ENCODE results near the gene RSBN1. TPM values are rescaled to one million over a fixed set of nuclear protein-coding genes. Genes with fewer than 3 reads are reported as not detected.

The RSBN1 gene
- total and polyA plus RNA-seq, 9 of the 15 experiments (the other 6 are each of a cell fraction or from before 2014, with no cell fraction given): 4.5 to 24.3 (median 13.0) TPM

- TF ChIP-seq USF2 (CRISPR knock-in tag; IDR thresholded peaks at IDR 0.05): no peak
- no peak for TF ChIP-seq XRCC3 (IDR thresholded peaks at IDR 0.05)
- no peak for TF ChIP-seq RBM17 (IDR thresholded peaks at IDR 0.05; ENCODE audit: borderline replicate concordance, low read depth, low read length)
These were observed 42.7 kb downstream of the RSBN1 start (continued) for GRCh38 chr1:113769601-113769970.

- no TSS peak for BruUV-seq (replicated peaks)
- Histone ChIP-seq H3K27ac (ENCODE audit: extremely low read depth, low read depth, low read length) (no peak overlapping the region), H3K9ac (ENCODE audit: insufficient read depth in 1 of 2, low read depth in 2 of 2, low read length in 2 of 2) (no peak overlapping the region), H4K20me1 (replicated peaks; ENCODE audit: control insufficient read depth, insufficient read depth, low read length) (no peaks in the 10 kb centered on the region), H3K9me1 (ENCODE audit: control insufficient read depth, insufficient read depth, low read length) (no peaks in the 10 kb centered on the region), H3K36me3 (ENCODE audit: control insufficient read depth, insufficient read depth, low read length) (peaks cover 65% of the 10 kb centered on the region), H3K9me3 (replicated peaks; ENCODE audit: control insufficient read depth, insufficient read depth, low read depth, low read length) (no peaks in the 10 kb centered on the region), H3K4me3 (no peak overlapping the region), H3K4me2 (ENCODE audit: insufficient read depth, low read length) (no peak overlapping the region), H3K27me3 (ENCODE audit: control insufficient read depth in 2 of 2, insufficient read depth in 2 of 2, low read length in 2 of 2) (no peaks in the 10 kb centered on the region), H3K4me1 (replicated peaks in 1 of 2; ENCODE audit: control insufficient read depth in 2 of 2, insufficient read depth in 2 of 2, low read length in 2 of 2) (no peaks in the 10 kb centered on the region), H3K79me2 (ENCODE audit: control insufficient read depth, insufficient read depth, low read length) (peaks cover 24% of the 10 kb centered on the region; the same call in 1 of the 3 replicates), H2AFZ (ENCODE audit: low read depth, low read length) (no peak overlapping the region)
- ChIA-PET CTCF (ENCODE audit: low intra/inter-chr PET ratio) (no interaction called here), POLR2A (interaction anchor here (0.9 to 2.0 kb wide), 3 partner anchors 9 to 14 kb away, joined by 3 to 10 read pairs (median 3); partner anchors contain the start of gene PHTF1)
- TF ChIP-seq POU5F1 (IDR thresholded peaks at IDR 0.05; ENCODE audit: borderline replicate concordance, low read depth, low read length, partially characterized antibody) (no peak), TSC22D4 (tag; IDR thresholded peaks at IDR 0.05) (no peak), COPS2 (conservative IDR thresholded peaks at IDR 0.05) (no peak), CREB3L1 (IDR thresholded peaks at IDR 0.05; ENCODE audit: borderline replicate concordance, low read depth) (no peak), PHF21A (IDR thresholded peaks at IDR 0.05; ENCODE audit: borderline replicate concordance, low read depth) (no peak), RBM14 (IDR thresholded peaks at IDR 0.05; ENCODE audit: borderline replicate concordance, insufficient read depth, low read depth, low read length) (no peak), ZHX1 (conservative IDR thresholded peaks at IDR 0.05; ENCODE audit: low read length) (no peak), ZNF668 (CRISPR knock-in tag; IDR thresholded peaks at IDR 0.05) (no peak), XRCC4 (IDR thresholded peaks at IDR 0.05; ENCODE audit: extremely low read depth, insufficient read depth, insufficient read length) (no peak)
- WGBS (ENCODE audit: insufficient coverage, low coverage, missing lambda C conversion rate): 47% methylated on average over 1 of the region's 1 CpG
- DNase-seq (ENCODE audit: extremely low read depth in 1 of 4, low spot score in 3 of 4) (no peak), FAIRE-seq (no peak), ATAC-seq (no peak)
- in situ Hi-C loops (cut with MboI) (no loop called here), intact Hi-C loops (cut with micrococcal nuclease) (no loop called here)
These were observed 43.2 kb downstream of the RSBN1 start for GRCh38 chr1:113768916-113769600.
